ENCODE measurements around the gene NCAPD2. TPM values are rescaled to one million over a fixed set of nuclear protein-coding genes. Genes with fewer than 3 reads are reported as not detected.

Gene NCAPD2
- total and polyA plus RNA-seq, 7 donors, result 3.9 to 13.4 (median 10.1) TPM

DNA sequence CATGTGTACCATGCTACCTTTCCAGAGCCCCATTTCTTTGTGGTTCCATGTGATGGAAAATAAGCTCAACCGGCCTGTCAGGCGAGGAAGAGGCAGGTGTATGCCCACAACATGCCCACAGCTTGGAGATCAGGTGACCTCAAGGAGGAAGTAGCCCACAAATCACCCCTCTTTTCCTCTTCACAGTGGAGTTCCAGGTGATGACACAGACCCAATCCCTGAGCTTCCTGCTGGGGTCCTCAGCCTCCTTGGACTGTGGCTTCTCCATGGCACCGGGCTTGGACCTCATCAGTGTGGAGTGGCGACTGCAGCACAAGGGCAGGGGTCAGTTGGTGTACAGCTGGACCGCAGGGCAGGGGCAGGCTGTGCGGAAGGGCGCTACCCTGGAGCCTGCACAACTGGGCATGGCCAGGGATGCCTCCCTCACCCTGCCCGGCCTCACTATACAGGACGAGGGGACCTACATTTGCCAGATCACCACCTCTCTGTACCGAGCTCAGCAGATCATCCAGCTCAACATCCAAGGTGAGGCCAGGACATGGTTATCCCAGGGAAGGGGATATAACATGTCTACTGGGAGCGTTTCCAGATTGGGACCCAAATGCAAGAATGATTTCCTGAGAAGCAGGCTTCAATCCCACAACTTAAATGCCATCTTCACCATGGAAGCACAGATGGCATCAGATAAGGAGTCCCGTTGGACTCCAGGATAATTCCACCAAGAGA, 36.5 kb upstream of the NCAPD2 start:
- intact Hi-C loops (cut with DNase I), result no loop called here
- peaks cover 9 to 94% of the 10 kb centered on the region in 2 donors for H3K36me3 ChIP-seq (ENCODE audit: insufficient read depth in 1 of 2, low read depth in 1 of 2)
- H3K4me3 ChIP-seq, result no peak overlapping the region
- H3K9me3 ChIP-seq, result no peaks in the 10 kb centered on the region
- TF ChIP-seq, protein P1, sequence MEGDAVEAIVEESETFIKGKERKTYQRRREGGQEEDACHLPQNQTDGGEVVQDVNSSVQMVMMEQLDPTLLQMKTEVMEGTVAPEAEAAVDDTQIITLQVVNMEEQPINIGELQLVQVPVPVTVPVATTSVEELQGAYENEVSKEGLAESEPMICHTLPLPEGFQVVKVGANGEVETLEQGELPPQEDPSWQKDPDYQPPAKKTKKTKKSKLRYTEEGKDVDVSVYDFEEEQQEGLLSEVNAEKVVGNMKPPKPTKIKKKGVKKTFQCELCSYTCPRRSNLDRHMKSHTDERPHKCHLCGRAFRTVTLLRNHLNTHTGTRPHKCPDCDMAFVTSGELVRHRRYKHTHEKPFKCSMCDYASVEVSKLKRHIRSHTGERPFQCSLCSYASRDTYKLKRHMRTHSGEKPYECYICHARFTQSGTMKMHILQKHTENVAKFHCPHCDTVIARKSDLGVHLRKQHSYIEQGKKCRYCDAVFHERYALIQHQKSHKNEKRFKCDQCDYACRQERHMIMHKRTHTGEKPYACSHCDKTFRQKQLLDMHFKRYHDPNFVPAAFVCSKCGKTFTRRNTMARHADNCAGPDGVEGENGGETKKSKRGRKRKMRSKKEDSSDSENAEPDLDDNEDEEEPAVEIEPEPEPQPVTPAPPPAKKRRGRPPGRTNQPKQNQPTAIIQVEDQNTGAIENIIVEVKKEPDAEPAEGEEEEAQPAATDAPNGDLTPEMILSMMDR (IDR thresholded peaks at IDR 0.05), result no peak
- H3K4me1 ChIP-seq, result peaks cover 22% of the 10 kb centered on the region
- no peaks in the 10 kb centered on the region for H3K27me3 ChIP-seq (ENCODE audit: insufficient read depth in 3 of 3, low read length in 2 of 3)
- H3K27ac ChIP-seq, result no peak overlapping the region
- ATAC-seq (no peak), DNase-seq (no peak)
- WGBS, 3 donors, result 85 to 93% (median 86%) methylated on average over 12 of the region's 12 CpGs

DNA sequence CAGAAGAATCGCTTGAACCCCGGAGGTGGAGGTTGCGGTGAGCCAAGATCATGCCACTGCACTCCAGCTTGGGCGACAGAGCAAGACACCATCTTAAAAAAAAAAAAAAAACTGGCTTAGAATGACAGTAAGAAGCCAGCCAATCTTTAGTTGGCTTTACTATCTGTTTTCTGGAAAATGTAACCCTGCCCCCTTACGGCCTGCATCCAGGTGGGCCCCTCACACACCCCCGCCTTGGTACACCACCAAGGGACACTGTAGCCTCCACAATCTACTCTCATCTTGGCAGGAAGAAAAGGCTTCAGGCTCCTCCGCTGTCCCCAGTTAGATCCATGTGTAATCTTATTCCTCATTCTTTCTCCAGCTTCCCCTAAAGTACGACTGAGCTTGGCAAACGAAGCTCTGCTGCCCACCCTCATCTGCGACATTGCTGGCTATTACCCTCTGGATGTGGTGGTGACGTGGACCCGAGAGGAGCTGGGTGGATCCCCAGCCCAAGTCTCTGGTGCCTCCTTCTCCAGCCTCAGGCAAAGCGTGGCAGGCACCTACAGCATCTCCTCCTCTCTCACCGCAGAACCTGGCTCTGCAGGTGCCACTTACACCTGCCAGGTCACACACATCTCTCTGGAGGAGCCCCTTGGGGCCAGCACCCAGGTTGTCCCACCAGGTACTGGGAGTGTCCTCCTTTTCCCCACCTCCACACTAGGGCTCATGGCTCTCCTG, 35.5 kb upstream of the NCAPD2 start:
- H3K4me1 ChIP-seq, result peaks cover 11% of the 10 kb centered on the region
- no peak for ATAC-seq
- no peaks in the 10 kb centered on the region for H3K27me3 ChIP-seq (ENCODE audit: insufficient read depth in 3 of 3, low read length in 2 of 3)
- H3K4me3 ChIP-seq, result no peak overlapping the region
- intact Hi-C loops (cut with DNase I), result no loop called here
- H3K36me3 ChIP-seq (ENCODE audit: insufficient read depth in 1 of 2, low read depth in 1 of 2), result peaks cover 15 to 99% of the 10 kb centered on the region in 2 donors
- TF ChIP-seq, protein P1 (IDR thresholded peaks at IDR 0.05), result no peak
- WGBS, 3 donors, result 88 to 90% (median 90%) methylated on average over 14 of the region's 14 CpGs
- DNase-seq, result no peak
- H3K27ac ChIP-seq, result no peak overlapping the region
- H3K9me3 ChIP-seq, result no peaks in the 10 kb centered on the region

DNA sequence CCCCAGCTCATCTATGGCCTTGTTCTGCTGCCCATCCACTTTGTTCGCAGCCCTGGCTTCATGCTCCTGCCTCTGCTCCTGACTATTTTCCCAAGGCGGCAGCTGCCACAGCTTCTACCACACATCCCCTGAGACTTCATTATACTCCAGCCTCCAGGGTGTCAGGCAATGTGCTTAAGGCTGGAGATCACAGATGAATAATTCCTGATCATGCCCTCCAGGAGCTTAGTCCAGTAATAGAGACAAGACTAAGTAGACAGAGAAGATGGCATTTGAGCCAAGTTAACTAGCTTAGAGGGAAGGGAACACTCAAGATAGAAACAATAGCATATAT, 34.9 kb upstream of the NCAPD2 start:
- no peak for DNase-seq
- intact Hi-C loops (cut with DNase I), result no loop called here
- ATAC-seq, result no peak
- WGBS, 3 donors, result 86 to 88% (median 87%) methylated on average over 2 of the region's 2 CpGs
- TF ChIP-seq, protein P1 (IDR thresholded peaks at IDR 0.05), result no peak
- H3K27me3 ChIP-seq (ENCODE audit: insufficient read depth in 3 of 3, low read length in 2 of 3), result no peaks in the 10 kb centered on the region
- peaks cover 11% of the 10 kb centered on the region for H3K4me1 ChIP-seq
- no peak overlapping the region for H3K27ac ChIP-seq
- peaks cover 15 to 99% of the 10 kb centered on the region in 2 donors for H3K36me3 ChIP-seq (ENCODE audit: insufficient read depth in 1 of 2, low read depth in 1 of 2)
- no peaks in the 10 kb centered on the region for H3K9me3 ChIP-seq
- H3K4me3 ChIP-seq, result no peak overlapping the region

DNA sequence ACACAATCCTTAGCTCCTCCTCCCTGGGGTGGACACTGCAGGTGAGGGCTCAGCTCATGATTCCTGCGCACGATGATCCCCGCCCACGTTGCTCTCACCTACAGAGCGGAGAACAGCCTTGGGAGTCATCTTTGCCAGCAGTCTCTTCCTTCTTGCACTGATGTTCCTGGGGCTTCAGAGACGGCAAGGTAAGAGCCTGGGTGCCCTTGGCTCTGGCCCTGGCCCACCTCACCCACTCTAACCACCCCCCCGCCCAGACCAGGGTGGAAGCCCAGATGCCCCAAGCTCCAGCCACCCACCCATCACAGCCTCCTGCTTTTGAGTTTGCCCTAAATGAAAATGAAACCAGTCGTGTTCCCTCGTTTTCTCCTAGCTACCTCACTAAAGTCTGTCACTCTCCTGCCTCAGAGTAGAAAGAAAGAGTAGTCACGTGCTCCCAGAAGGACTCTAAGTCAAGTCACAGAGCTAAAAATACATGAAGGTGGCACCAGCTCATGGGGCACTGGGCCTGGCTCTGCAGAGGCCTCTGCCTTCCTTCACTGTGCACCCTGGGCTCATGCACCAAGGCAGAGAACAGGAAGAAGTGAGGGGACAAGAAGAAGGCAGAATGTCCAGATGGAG, 33.0 kb upstream of the NCAPD2 start:
- TF ChIP-seq, protein P1 (IDR thresholded peaks at IDR 0.05), result no peak
- H3K4me3 ChIP-seq, result no peak overlapping the region
- intact Hi-C loops (cut with DNase I), result loop anchor here in 1 of 2 donors (5.0 to 10.0 kb wide), 3 partner anchors 129 to 396 kb away; partner anchors contain the start of gene CD9
- peak overlapping the region; percentile 72 for H3K27ac ChIP-seq
- H3K4me1 ChIP-seq, result peaks cover 15% of the 10 kb centered on the region
- H3K9me3 ChIP-seq, result no peaks in the 10 kb centered on the region
- ATAC-seq (peak; percentile 81 to 92 (median 91)), DNase-seq (no peak)
- H3K36me3 ChIP-seq (ENCODE audit: insufficient read depth in 1 of 2, low read depth in 1 of 2), result peaks cover 15 to 96% of the 10 kb centered on the region in 2 donors
- 66 to 77% (median 71%) methylated on average over 10 of the region's 10 CpGs for WGBS, 3 donors
- H3K27me3 ChIP-seq (ENCODE audit: insufficient read depth in 3 of 3, low read length in 2 of 3), result no peaks in the 10 kb centered on the region

Measured in psoas muscle (tissue), 8 donors.